ENCODE results near the gene GRK5.

- peak; percentile 76 for TF ChIP-seq CTCF (conservative IDR thresholded peaks at IDR 0.05; ENCODE audit: low read depth, low read length)
- no peak for TF ChIP-seq EZH2 (IDR thresholded peaks at IDR 0.05; ENCODE audit: low read length, unreplicated experiment)
These were observed 8.0 kb upstream of the GRK5 start for GRCh38 chr10:119199231-119199992.
